HAP-1 (cell line): Measurements from ENCODE around the gene CLIC3.

ENCODE experiments used
- DNase-seq, 2 experiments: peaks; one replicate each; pipeline ENCODE4 v3.0.0-alpha.2; 2016 to 2020; ENCODE audit warnings: low spot score in 2 of 2
- H3K27me3 ChIP-seq: fragments of 250-450 bp; sonication (Bioruptor Pico); 2 replicates; pipeline ENCODE4 v1.5.1; 2020; ENCODE audit warnings: low read depth, mild to moderate bottlenecking, moderate library complexity
- H3K36me3 ChIP-seq: fragments of 250-450 bp; sonication (Bioruptor Pico); replicated peaks from 2 replicates; pipeline ENCODE4 v1.5.1; 2020; ENCODE audit warnings: mild to moderate bottlenecking
- H3K4me1 ChIP-seq: fragments of 250-450 bp; sonication (Bioruptor Pico); 2 replicates; pipeline ENCODE4 v1.5.1; 2020; ENCODE audit warnings: mild to moderate bottlenecking
- H3K4me3 ChIP-seq: fragments of 250-450 bp; sonication (Bioruptor Pico); 2 replicates; pipeline ENCODE4 v1.5.1; 2020; ENCODE audit warnings: mild to moderate bottlenecking, moderate library complexity
- H3K9me3 ChIP-seq: fragments of 250-450 bp; sonication (Bioruptor Pico); 2 replicates; pipeline ENCODE4 v1.5.1; 2020; ENCODE audit warnings: mild to moderate bottlenecking, moderate library complexity
- in situ Hi-C: fragments of 300-500 bp; cut with MboI; formaldehyde crosslinking; loops from 3 replicates; pipeline ENCODE4 v1.14.3; 2020; ENCODE audit warnings: low sequenced_read_pairs, inconsistent platforms, mixed read lengths

Gene CLIC3

GRCh38 chr9:137027369-137028262 lies 31.2 kb upstream of the CLIC3 start, which contains the start of gene ABCA2:
TSS of gene ABCA2 (minus strand) at chr9:137028237. CDS start at chr9:137028140, 97 bp downstream.
- Histone ChIP-seq H3K4me1 (peaks cover 8% of the 10 kb centered on the region), H3K27me3 (no peaks in the 10 kb centered on the region), H3K9me3 (no peaks in the 10 kb centered on the region), H3K4me3 (peak within 1 kb of the TSS; percentile 48), H3K36me3 (0 out of 2 replicates have a peak, but pooled peaks cover under 1% of the 10 kb centered on the region)
- peak in 1 of 2 experiments; percentile 47 for DNase-seq
- in situ Hi-C loops: no loop called here

GRCh38 chr9:137026828-137027227 lies 30.5 kb upstream of the CLIC3 start:
- no peaks in the 10 kb centered on the region for H3K9me3 ChIP-seq
- no peaks in the 10 kb centered on the region for H3K27me3 ChIP-seq
- peak overlapping the region; percentile 44 for H3K4me3 ChIP-seq
- in situ Hi-C loops: no loop called here
- H3K4me1 ChIP-seq: peaks cover 8% of the 10 kb centered on the region
- 0 out of 2 replicates have a peak, but pooled peaks cover 4% of the 10 kb centered on the region for H3K36me3 ChIP-seq
- no peak for DNase-seq

- Histone ChIP-seq H3K36me3 (0 out of 2 replicates have a peak, but pooled peaks cover 4% of the 10 kb centered on the region), H3K4me1 (peaks cover 8% of the 10 kb centered on the region), H3K4me3 (no peak overlapping the region), H3K9me3 (no peaks in the 10 kb centered on the region), H3K27me3 (no peaks in the 10 kb centered on the region)
- in situ Hi-C loops: no loop called here
- no peak for DNase-seq
These were observed 30.0 kb upstream of the CLIC3 start for GRCh38 chr9:137026384-137026783.

- in situ Hi-C loops: no loop called here
- H3K27me3 ChIP-seq: no peaks in the 10 kb centered on the region
- no peak overlapping the region for H3K4me3 ChIP-seq
- no peak for DNase-seq
- 0 out of 2 replicates have a peak, but pooled peaks cover 4% of the 10 kb centered on the region for H3K36me3 ChIP-seq
- H3K9me3 ChIP-seq: no peaks in the 10 kb centered on the region
- H3K4me1 ChIP-seq: peaks cover 8% of the 10 kb centered on the region
These were observed 29.2 kb upstream of the CLIC3 start for GRCh38 chr9:137025517-137025966.

GRCh38 chr9:137023583-137023991 lies 27.2 kb upstream of the CLIC3 start:
- H3K36me3 ChIP-seq: 0 out of 2 replicates have a peak, but pooled peaks cover 4% of the 10 kb centered on the region
- H3K4me3 ChIP-seq: no peak overlapping the region
- H3K27me3 ChIP-seq: no peaks in the 10 kb centered on the region
- H3K4me1 ChIP-seq: peaks cover 2% of the 10 kb centered on the region; the same call in 1 of the 2 replicates
- H3K9me3 ChIP-seq: no peaks in the 10 kb centered on the region
- in situ Hi-C loops: no loop called here
- no peak for DNase-seq

- H3K4me1 ChIP-seq: no peaks in the 10 kb centered on the region
- DNase-seq: no peak
- no peaks in the 10 kb centered on the region for H3K27me3 ChIP-seq
- no peak overlapping the region for H3K4me3 ChIP-seq
- 0 out of 2 replicates have a peak, but pooled peaks cover 4% of the 10 kb centered on the region for H3K36me3 ChIP-seq
- in situ Hi-C loops: no loop called here
- H3K9me3 ChIP-seq: no peaks in the 10 kb centered on the region
These were observed 26.8 kb upstream of the CLIC3 start for GRCh38 chr9:137023157-137023556.

- DNase-seq: no peak
- in situ Hi-C loops: no loop called here
- H3K36me3 ChIP-seq: peaks cover 4% of the 10 kb centered on the region; the same call in 1 of the 2 replicates
- H3K27me3 ChIP-seq: no peaks in the 10 kb centered on the region
- H3K9me3 ChIP-seq: no peaks in the 10 kb centered on the region
- no peaks in the 10 kb centered on the region for H3K4me1 ChIP-seq
- no peak overlapping the region for H3K4me3 ChIP-seq
These were observed 26.3 kb upstream of the CLIC3 start for GRCh38 chr9:137022662-137023008.

GRCh38 chr9:137021979-137022661 lies 25.8 kb upstream of the CLIC3 start:
- peak; percentile 30 to 91 for DNase-seq
- in situ Hi-C loops: no loop called here
- Histone ChIP-seq H3K36me3 (peaks cover 6% of the 10 kb centered on the region), H3K4me3 (no peak overlapping the region), H3K4me1 (no peaks in the 10 kb centered on the region), H3K27me3 (no peaks in the 10 kb centered on the region), H3K9me3 (no peaks in the 10 kb centered on the region)

- Histone ChIP-seq H3K4me1 (no peaks in the 10 kb centered on the region), H3K9me3 (no peaks in the 10 kb centered on the region), H3K27me3 (no peaks in the 10 kb centered on the region), H3K36me3 (peaks cover 12% of the 10 kb centered on the region), H3K4me3 (no peak overlapping the region)
- no peak for DNase-seq
- in situ Hi-C loops: no loop called here
These were observed 25.2 kb upstream of the CLIC3 start for GRCh38 chr9:137021568-137021978.

- H3K27me3 ChIP-seq: no peaks in the 10 kb centered on the region
- no peaks in the 10 kb centered on the region for H3K9me3 ChIP-seq
- peaks cover 18% of the 10 kb centered on the region for H3K36me3 ChIP-seq
- DNase-seq: no peak
- no peaks in the 10 kb centered on the region for H3K4me1 ChIP-seq
- in situ Hi-C loops: no loop called here
- no peak overlapping the region for H3K4me3 ChIP-seq
These were observed 24.6 kb upstream of the CLIC3 start for GRCh38 chr9:137020771-137021567.

- Histone ChIP-seq H3K9me3 (no peaks in the 10 kb centered on the region), H3K4me3 (no peak overlapping the region), H3K27me3 (no peaks in the 10 kb centered on the region), H3K36me3 (peaks cover 23% of the 10 kb centered on the region), H3K4me1 (no peaks in the 10 kb centered on the region)
- in situ Hi-C loops: no loop called here
- DNase-seq: no peak
These were observed 23.7 kb upstream of the CLIC3 start for GRCh38 chr9:137019891-137020683.

GRCh38 chr9:137018761-137019559 lies 22.6 kb upstream of the CLIC3 start:
- no peak for DNase-seq
- H3K4me3 ChIP-seq: no peak overlapping the region
- no peaks in the 10 kb centered on the region for H3K9me3 ChIP-seq
- no peaks in the 10 kb centered on the region for H3K27me3 ChIP-seq
- no peaks in the 10 kb centered on the region for H3K4me1 ChIP-seq
- H3K36me3 ChIP-seq: peaks cover 26% of the 10 kb centered on the region
- in situ Hi-C loops: no loop called here
